ENCODE data around the gene CARNS1. TPM values are rescaled to one million over a fixed set of nuclear protein-coding genes. Genes with fewer than 3 reads are reported as not detected.
A peak's percentile ranks its signal among the peaks of the same experiment; 100 is the strongest.

CARNS1 gene
- total and polyA plus RNA-seq, 7 donors = 2.1 to 27.5 (median 7.0) TPM

- no peak overlapping the region for H3K27ac ChIP-seq
- intact Hi-C loops (cut with DNase I) = no loop called here
- 54 to 59% (median 59%) methylated on average over 6 of the region's 6 CpGs for WGBS, 3 donors
These were observed 21.1 kb downstream of the CARNS1 start for GRCh38 chr11:67436459-67437081.

GRCh38 chr11:67437082-67437808, 21.8 kb downstream of the CARNS1 start, which contains the start of gene PTPRCAP:
PTPRCAP (minus strand) TSS chr11:67437682; CDS start chr11:67437619, 63 bp downstream.
- peak within 1 kb of the TSS; percentile 23 for H3K27ac ChIP-seq
- peaks cover 3% of the 10 kb centered on the region for H3K4me1 ChIP-seq
- no peak within 1 kb of the TSS for H3K4me3 ChIP-seq
- DNase-seq (peak in 1 of 2 donors; percentile 55), ATAC-seq (no peak)
- 69 to 76% (median 74%) methylated on average over 17 to 26 of the region's 26 CpGs for WGBS, 3 donors
- H3K36me3 ChIP-seq (ENCODE audit: insufficient read depth in 1 of 2, low read depth in 1 of 2) = peaks cover 6 to 82% of the 10 kb centered on the region in 2 donors
- no peaks in the 10 kb centered on the region for H3K27me3 ChIP-seq (ENCODE audit: insufficient read depth in 3 of 3, low read length in 2 of 3)
- no peaks in the 10 kb centered on the region for H3K9me3 ChIP-seq
- TF ChIP-seq CTCF (IDR thresholded peaks at IDR 0.05) = no peak
- intact Hi-C loops (cut with DNase I) = no loop called here

More at GRCh38 chr11:67436459-67437081, 21.1 kb downstream of the CARNS1 start:
- ATAC-seq (peak in 1 of 4 donors; percentile 12), DNase-seq (no peak)
- Histone ChIP-seq H3K4me1 (no peaks in the 10 kb centered on the region), H3K4me3 (no peak overlapping the region), H3K36me3 (ENCODE audit: insufficient read depth in 1 of 2, low read depth in 1 of 2) (peaks cover 6 to 82% of the 10 kb centered on the region in 2 donors), H3K9me3 (no peaks in the 10 kb centered on the region), H3K27me3 (ENCODE audit: insufficient read depth in 3 of 3, low read length in 2 of 3) (no peaks in the 10 kb centered on the region)
- TF ChIP-seq CTCF (IDR thresholded peaks at IDR 0.05) = no peak

- WGBS, 3 donors = 77 to 91% (median 80%) methylated on average over 3 of the region's 3 CpGs
- Histone ChIP-seq H3K36me3 (ENCODE audit: insufficient read depth in 1 of 2, low read depth in 1 of 2) (peaks cover 6 to 77% of the 10 kb centered on the region in 2 donors), H3K9me3 (no peaks in the 10 kb centered on the region), H3K27me3 (ENCODE audit: insufficient read depth in 3 of 3, low read length in 2 of 3) (no peaks in the 10 kb centered on the region), H3K4me1 (peaks cover 8% of the 10 kb centered on the region), H3K27ac (no peak overlapping the region), H3K4me3 (no peak overlapping the region)
- DNase-seq (no peak), ATAC-seq (no peak)
- no peak for TF ChIP-seq CTCF (IDR thresholded peaks at IDR 0.05)
- intact Hi-C loops (cut with DNase I) = no loop called here
These were observed 22.3 kb downstream of the CARNS1 start for GRCh38 chr11:67437809-67438157.

- WGBS, 3 donors = 86 to 89% (median 86%) methylated on average over 30 to 41 of the region's 41 CpGs
- peaks cover 8% of the 10 kb centered on the region for H3K4me1 ChIP-seq
- TF ChIP-seq CTCF (IDR thresholded peaks at IDR 0.05) = no peak
- H3K27me3 ChIP-seq (ENCODE audit: insufficient read depth in 3 of 3, low read length in 2 of 3) = no peaks in the 10 kb centered on the region
- no peak for ATAC-seq
- H3K36me3 ChIP-seq (ENCODE audit: insufficient read depth in 1 of 2, low read depth in 1 of 2) = peaks cover 6 to 72% of the 10 kb centered on the region in 2 donors
- peak overlapping the region; percentile 62 for H3K27ac ChIP-seq
- intact Hi-C loops (cut with DNase I) = no loop called here
- peak in 1 of 2 donors; percentile 60 for DNase-seq
- no peaks in the 10 kb centered on the region for H3K9me3 ChIP-seq
- no peak overlapping the region for H3K4me3 ChIP-seq
These were observed 22.9 kb downstream of the CARNS1 start for GRCh38 chr11:67438158-67438902.
